OCI-LY3 (cell line): ENCODE measurements around the gene RTL9.

Experiments used
- H2AFZ ChIP-seq: fragments of 200-600, 300-600 bp; shearing (Covaris generic); 2 replicates; pipeline ENCODE4 v1.6.0; 2014; ENCODE audit warnings: antibody characterized with exemption, low read depth, low read length
- H3K27ac ChIP-seq: fragments of 200-600, 300-600 bp; sonication (generic); 2 replicates; pipeline ENCODE4 v1.5.1; 2014; ENCODE audit warnings: mild to moderate bottlenecking, low read length, moderate library complexity, mixed read lengths
- H3K27me3 ChIP-seq: fragments of 200-600, 300-600 bp; sonication (generic); 2 replicates; pipeline ENCODE4 v1.6.1; 2014; ENCODE audit warnings: low read depth, low read length, mixed read lengths
- H3K36me3 ChIP-seq: fragments of 200-600, 300-600 bp; sonication (generic); replicated peaks from 2 replicates; pipeline ENCODE3; 2014; ENCODE audit warnings: low read depth, low read length, mixed read lengths
- H3K4me1 ChIP-seq: fragments of 300-600, 200-600 bp; sonication (generic); 2 replicates; pipeline ENCODE4 v1.6.1; 2014; ENCODE audit warnings: low read length, mixed read lengths
- H3K4me2 ChIP-seq: fragments of 200-600, 300-600 bp; sonication (generic); 2 replicates; pipeline ENCODE4 v1.6.1; 2014; ENCODE audit warnings: low read length, mixed read lengths
- H3K4me3 ChIP-seq: fragments of 300-600, 200-600 bp; sonication (generic); 2 replicates; pipeline ENCODE4 v1.5.1; 2014; ENCODE audit warnings: antibody characterized with exemption, mild to moderate bottlenecking, low read length, moderate library complexity
- H3K79me2 ChIP-seq: fragments of 300-600, 200-600 bp; shearing (Covaris generic); 2 replicates; pipeline ENCODE4 v1.6.1; 2014; ENCODE audit warnings: mild to moderate bottlenecking, low read length, mixed read lengths
- H3K9ac ChIP-seq: fragments of 300-600, 200-600 bp; shearing (Covaris generic); 2 replicates; pipeline ENCODE4 v1.6.0; 2014; ENCODE audit warnings: mild to moderate bottlenecking, low read length, moderate library complexity
- H3K9me3 ChIP-seq: fragments of 200-600, 300-600 bp; shearing (Covaris generic); 2 replicates; pipeline ENCODE4 v1.6.1; 2014; ENCODE audit warnings: low read length, mixed read lengths; ENCODE audit not compliant: insufficient read depth
- H4K20me1 ChIP-seq: fragments of 200-600, 300-600 bp; sonication (generic); 2 replicates; pipeline ENCODE4 v1.6.1; 2016; ENCODE audit warnings: low read length, mixed read lengths; ENCODE audit not compliant: insufficient read depth
- CTCF ChIP-seq: fragments of 200-600, 300-600 bp; sonication (generic); IDR thresholded peaks from 2 replicates; pipeline ENCODE4 v1.5.1; 2014; ENCODE audit warnings: antibody characterized with exemption, low read length, low read depth
- EZH2phosphoT487 ChIP-seq: fragments of 200-600 bp; shearing (Covaris generic); IDR thresholded peaks from 2 replicates; pipeline ENCODE4 v1.6.1; 2018; ENCODE audit warnings: antibody characterized with exemption, mixed run types, low read depth

Gene RTL9

GRCh38 chrX:110399966-110400365, 41.3 kb downstream of the RTL9 start:
- no peak overlapping the region for H3K4me3 ChIP-seq
- H2AFZ ChIP-seq = no peak overlapping the region
- no peaks in the 10 kb centered on the region for H3K79me2 ChIP-seq
- H3K9ac ChIP-seq = no peak overlapping the region
- H4K20me1 ChIP-seq = no peaks in the 10 kb centered on the region
- no peaks in the 10 kb centered on the region for H3K9me3 ChIP-seq
- H3K4me1 ChIP-seq = peaks cover 5% of the 10 kb centered on the region; the same call in 1 of the 2 replicates
- no peak overlapping the region for H3K4me2 ChIP-seq
- TF ChIP-seq EZH2phosphoT487 = no peak
- TF ChIP-seq CTCF = no peak
- no peak overlapping the region for H3K27ac ChIP-seq
- peaks cover 6% of the 10 kb centered on the region; the same call in 1 of the 2 replicates for H3K27me3 ChIP-seq
- H3K36me3 ChIP-seq = no peaks in the 10 kb centered on the region

GRCh38 chrX:110401135-110401534, 42.5 kb downstream of the RTL9 start:
- H3K9me3 ChIP-seq = no peaks in the 10 kb centered on the region
- no peak overlapping the region for H3K4me3 ChIP-seq
- H4K20me1 ChIP-seq = no peaks in the 10 kb centered on the region
- no peak overlapping the region for H3K27ac ChIP-seq
- peaks cover 6% of the 10 kb centered on the region; the same call in 1 of the 2 replicates for H3K27me3 ChIP-seq
- peak; percentile 51 for TF ChIP-seq CTCF
- no peak for TF ChIP-seq EZH2phosphoT487
- no peaks in the 10 kb centered on the region for H3K36me3 ChIP-seq
- H3K9ac ChIP-seq = no peak overlapping the region
- H3K4me2 ChIP-seq = no peak overlapping the region
- no peak overlapping the region for H2AFZ ChIP-seq
- H3K79me2 ChIP-seq = no peaks in the 10 kb centered on the region
- H3K4me1 ChIP-seq = peaks cover 5% of the 10 kb centered on the region; the same call in 1 of the 2 replicates

- Histone ChIP-seq H3K4me3 (no peak overlapping the region), H3K9me3 (no peaks in the 10 kb centered on the region), H3K27me3 (peaks cover 6% of the 10 kb centered on the region; the same call in 1 of the 2 replicates), H4K20me1 (no peaks in the 10 kb centered on the region), H2AFZ (no peak overlapping the region), H3K36me3 (no peaks in the 10 kb centered on the region), H3K79me2 (no peaks in the 10 kb centered on the region), H3K4me1 (peaks cover 5% of the 10 kb centered on the region; the same call in 1 of the 2 replicates), H3K9ac (no peak overlapping the region), H3K4me2 (no peak overlapping the region), H3K27ac (no peak overlapping the region)
- TF ChIP-seq EZH2phosphoT487 = no peak
- TF ChIP-seq CTCF = no peak
Observed at GRCh38 chrX:110402091-110402849, 43.6 kb downstream of the RTL9 start.

GRCh38 chrX:110402850-110403221, 44.2 kb downstream of the RTL9 start:
- no peaks in the 10 kb centered on the region for H3K79me2 ChIP-seq
- H3K27ac ChIP-seq = no peak overlapping the region
- H3K9me3 ChIP-seq = no peaks in the 10 kb centered on the region
- H3K9ac ChIP-seq = no peak overlapping the region
- H3K4me1 ChIP-seq = peaks cover 5% of the 10 kb centered on the region; the same call in 1 of the 2 replicates
- no peak overlapping the region for H2AFZ ChIP-seq
- TF ChIP-seq EZH2phosphoT487 (no peak), CTCF (no peak)
- no peak overlapping the region for H3K4me3 ChIP-seq
- no peak overlapping the region for H3K4me2 ChIP-seq
- H3K36me3 ChIP-seq = no peaks in the 10 kb centered on the region
- H4K20me1 ChIP-seq = no peaks in the 10 kb centered on the region
- peaks cover 6% of the 10 kb centered on the region; the same call in 1 of the 2 replicates for H3K27me3 ChIP-seq
